Measurements from ENCODE around the gene ASB8. TPM values are rescaled to one million over a fixed set of nuclear protein-coding genes. Genes with fewer than 3 reads are reported as not detected.
A peak's percentile ranks its signal among the peaks of the same experiment; 100 is the strongest.

The ASB8 gene, protein sequence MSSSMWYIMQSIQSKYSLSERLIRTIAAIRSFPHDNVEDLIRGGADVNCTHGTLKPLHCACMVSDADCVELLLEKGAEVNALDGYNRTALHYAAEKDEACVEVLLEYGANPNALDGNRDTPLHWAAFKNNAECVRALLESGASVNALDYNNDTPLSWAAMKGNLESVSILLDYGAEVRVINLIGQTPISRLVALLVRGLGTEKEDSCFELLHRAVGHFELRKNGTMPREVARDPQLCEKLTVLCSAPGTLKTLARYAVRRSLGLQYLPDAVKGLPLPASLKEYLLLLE
- total RNA-seq, result 13.1 and 23.8 TPM in 2 replicates
- polyA plus RNA-seq, result 32.8 and 35.0 TPM in 2 replicates
- 28.4 and 38.2 TPM in 2 replicates for polyA plus RNA-seq (2012)
- 25.0 and 25.3 TPM in 2 replicates for polyA minus RNA-seq (ENCODE audit: low replicate concordance)

DNA sequence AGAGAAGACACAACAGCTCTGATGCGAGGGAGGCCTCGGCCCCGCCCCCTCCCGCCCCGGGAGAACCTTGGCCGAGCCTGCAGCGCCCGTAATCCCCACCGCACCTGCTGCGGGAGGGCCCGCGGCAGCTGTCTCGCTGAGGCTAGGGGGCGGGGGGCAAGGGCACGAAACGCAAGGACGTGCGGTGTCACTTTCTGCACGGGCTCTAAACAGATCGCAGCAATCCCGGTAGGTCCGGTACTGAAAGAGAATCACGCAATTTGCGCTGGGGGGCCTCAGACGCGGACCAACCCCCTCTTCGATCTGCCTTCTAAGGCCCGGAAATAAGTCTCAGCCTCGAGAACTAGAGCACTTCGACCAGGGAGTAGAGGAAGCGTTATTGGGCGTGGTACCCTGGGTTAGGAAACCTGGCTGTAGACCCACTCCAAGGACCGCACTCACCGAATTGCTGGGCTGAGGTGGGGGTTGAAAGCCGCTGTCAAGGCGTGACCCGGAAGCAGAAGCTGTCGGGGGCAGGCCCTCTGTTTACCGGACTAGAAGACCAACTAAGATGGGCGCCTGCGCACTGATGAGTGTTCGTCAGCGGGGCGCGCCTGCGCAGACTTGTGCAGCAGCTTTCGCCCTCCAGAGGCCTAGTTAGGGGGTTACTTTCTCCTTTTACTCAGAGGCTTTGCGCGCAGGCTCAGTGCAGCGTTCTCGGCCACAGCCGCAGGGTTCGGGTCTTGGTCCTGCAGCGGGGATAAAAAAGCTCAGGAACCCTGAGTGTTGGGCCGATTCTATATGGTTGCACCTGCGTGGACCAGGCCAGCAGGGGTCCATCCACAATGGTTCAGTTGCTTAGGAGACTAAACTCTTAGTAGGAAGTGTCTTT is at the start of gene ASB8:
TSS of gene ASB8 (minus strand) at position 498 of the 871 bp plus-strand sequence. CDS start 4,019 bp downstream, outside the sequence.
- DNase-seq (ENCODE audit: low read depth in 2 of 2), result peak; percentile 95 to 98
- Histone ChIP-seq H3K4me1 (ENCODE audit: control insufficient read depth, extremely low read depth, insufficient read depth, low read length) (peaks cover 2% of the 10 kb centered on the region), H4K20me1 (ENCODE audit: control insufficient read depth, extremely low read depth, insufficient read depth, low read length) (no peaks in the 10 kb centered on the region), H3K79me2 (ENCODE audit: control insufficient read depth, insufficient read depth, low read length) (peaks cover 11% of the 10 kb centered on the region), H3K9me3 (ENCODE audit: control insufficient read depth, insufficient read depth, low read depth, low read length) (no peaks in the 10 kb centered on the region), H3K4me3 (replicated peaks in 1 of 4; ENCODE audit: control extremely low read depth in 1 of 4, insufficient read depth in 1 of 4, low read depth in 3 of 4, low read length in 4 of 4) (peak within 1 kb of the TSS; percentile 58 to 100 (median 84)), H3K27me3 (ENCODE audit: control insufficient read depth, insufficient read depth, low read length) (no peaks in the 10 kb centered on the region), H3K36me3 (ENCODE audit: control insufficient read depth, insufficient read depth, low read length) (no peaks in the 10 kb centered on the region), H2AFZ (ENCODE audit: low read length) (peak within 1 kb of the TSS; percentile 88), H3K4me2 (ENCODE audit: extremely low read depth, insufficient read depth, low read length) (peak within 1 kb of the TSS; percentile 98), H3K27ac (ENCODE audit: insufficient read depth, low read length) (peak within 1 kb of the TSS; percentile 32), H3K9ac (ENCODE audit: insufficient read depth, low read length) (peak within 1 kb of the TSS; percentile 52)
- TF ChIP-seq EZH2 (IDR thresholded peaks at IDR 0.05; ENCODE audit: low read length, missing control alignments), result no peak
- TF ChIP-seq, protein P1, sequence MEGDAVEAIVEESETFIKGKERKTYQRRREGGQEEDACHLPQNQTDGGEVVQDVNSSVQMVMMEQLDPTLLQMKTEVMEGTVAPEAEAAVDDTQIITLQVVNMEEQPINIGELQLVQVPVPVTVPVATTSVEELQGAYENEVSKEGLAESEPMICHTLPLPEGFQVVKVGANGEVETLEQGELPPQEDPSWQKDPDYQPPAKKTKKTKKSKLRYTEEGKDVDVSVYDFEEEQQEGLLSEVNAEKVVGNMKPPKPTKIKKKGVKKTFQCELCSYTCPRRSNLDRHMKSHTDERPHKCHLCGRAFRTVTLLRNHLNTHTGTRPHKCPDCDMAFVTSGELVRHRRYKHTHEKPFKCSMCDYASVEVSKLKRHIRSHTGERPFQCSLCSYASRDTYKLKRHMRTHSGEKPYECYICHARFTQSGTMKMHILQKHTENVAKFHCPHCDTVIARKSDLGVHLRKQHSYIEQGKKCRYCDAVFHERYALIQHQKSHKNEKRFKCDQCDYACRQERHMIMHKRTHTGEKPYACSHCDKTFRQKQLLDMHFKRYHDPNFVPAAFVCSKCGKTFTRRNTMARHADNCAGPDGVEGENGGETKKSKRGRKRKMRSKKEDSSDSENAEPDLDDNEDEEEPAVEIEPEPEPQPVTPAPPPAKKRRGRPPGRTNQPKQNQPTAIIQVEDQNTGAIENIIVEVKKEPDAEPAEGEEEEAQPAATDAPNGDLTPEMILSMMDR (conservative IDR thresholded peaks at IDR 0.05 in 1 of 2, IDR thresholded peaks at IDR 0.05 in 1 of 2; ENCODE audit: low read depth in 1 of 2, low read length in 2 of 2), result peak in 1 of 2 donors; percentile 44

DNA sequence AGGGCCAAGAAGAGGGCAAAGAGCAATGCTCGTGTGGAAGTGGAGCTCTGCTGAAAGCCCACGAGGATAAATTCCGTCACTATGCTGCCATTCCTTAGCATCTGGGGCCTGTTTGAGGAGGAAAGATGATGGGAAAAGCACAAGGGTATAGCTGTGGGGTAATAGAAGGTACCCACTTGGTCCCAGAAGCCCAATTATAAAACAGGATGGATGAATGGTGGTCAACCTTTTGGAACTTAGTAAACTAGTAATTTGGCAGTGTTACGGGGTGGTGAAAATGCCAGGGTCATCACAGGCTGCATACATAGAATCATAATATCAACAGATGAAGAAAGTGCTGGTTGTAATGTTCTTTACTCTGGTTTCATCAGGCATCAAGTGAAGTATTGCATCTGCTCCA is 45.9 kb upstream of the ASB8 start, which contains the start of gene OR10AD1:
TSS of gene OR10AD1 (minus strand) at position 101 of the 400 bp plus-strand sequence. CDS start at position 101, 0 bp downstream.
- no peak within 1 kb of the TSS for H3K27ac ChIP-seq (ENCODE audit: insufficient read depth, low read length)
- no peaks in the 10 kb centered on the region for H4K20me1 ChIP-seq (ENCODE audit: control insufficient read depth, extremely low read depth, insufficient read depth, low read length)
- TF ChIP-seq, protein P1 (conservative IDR thresholded peaks at IDR 0.05 in 1 of 2, IDR thresholded peaks at IDR 0.05 in 1 of 2; ENCODE audit: low read depth in 1 of 2, low read length in 2 of 2), result no peak
- TF ChIP-seq EZH2 (IDR thresholded peaks at IDR 0.05; ENCODE audit: low read length, missing control alignments), result no peak
- no peak within 1 kb of the TSS for H3K4me3 ChIP-seq (replicated peaks in 1 of 4; ENCODE audit: control extremely low read depth in 1 of 4, insufficient read depth in 1 of 4, low read depth in 3 of 4, low read length in 4 of 4)
- H3K36me3 ChIP-seq (ENCODE audit: control insufficient read depth, insufficient read depth, low read length), result no peaks in the 10 kb centered on the region
- H3K4me2 ChIP-seq (ENCODE audit: extremely low read depth, insufficient read depth, low read length), result no peak within 1 kb of the TSS
- H3K9ac ChIP-seq (ENCODE audit: insufficient read depth, low read length), result no peak within 1 kb of the TSS
- no peaks in the 10 kb centered on the region for H3K9me3 ChIP-seq (ENCODE audit: control insufficient read depth, insufficient read depth, low read depth, low read length)
- DNase-seq (ENCODE audit: low read depth in 2 of 2), result no peak
- H3K4me1 ChIP-seq (ENCODE audit: control insufficient read depth, extremely low read depth, insufficient read depth, low read length), result peaks cover 2% of the 10 kb centered on the region
- no peaks in the 10 kb centered on the region for H3K79me2 ChIP-seq (ENCODE audit: control insufficient read depth, insufficient read depth, low read length)
- H2AFZ ChIP-seq (ENCODE audit: low read length), result no peak within 1 kb of the TSS
- no peaks in the 10 kb centered on the region for H3K27me3 ChIP-seq (ENCODE audit: control insufficient read depth, insufficient read depth, low read length)

DNA sequence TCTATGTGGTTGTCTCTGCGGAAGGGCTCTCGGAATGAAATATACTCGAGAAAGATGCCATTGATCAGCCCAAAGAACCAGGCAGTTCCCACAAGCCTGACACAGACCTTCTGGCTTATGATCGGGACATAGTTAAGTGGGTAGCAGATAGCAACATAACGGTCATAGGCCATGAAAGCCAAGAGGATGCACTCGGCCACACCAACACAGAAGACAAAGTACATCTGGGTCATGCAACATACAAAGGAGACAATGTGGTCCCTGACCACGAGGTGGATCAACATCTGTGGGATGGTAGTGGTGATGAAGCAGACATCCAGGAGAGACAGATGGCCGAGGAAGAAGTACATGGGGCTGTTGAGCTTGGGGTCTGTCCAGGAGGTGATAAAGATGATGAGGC is 45.5 kb upstream of the ASB8 start:
- H3K9ac ChIP-seq (ENCODE audit: insufficient read depth, low read length), result no peak overlapping the region
- H3K27ac ChIP-seq (ENCODE audit: insufficient read depth, low read length), result no peak overlapping the region
- peaks cover 2% of the 10 kb centered on the region for H3K4me1 ChIP-seq (ENCODE audit: control insufficient read depth, extremely low read depth, insufficient read depth, low read length)
- H3K79me2 ChIP-seq (ENCODE audit: control insufficient read depth, insufficient read depth, low read length), result no peaks in the 10 kb centered on the region
- no peaks in the 10 kb centered on the region for H3K9me3 ChIP-seq (ENCODE audit: control insufficient read depth, insufficient read depth, low read depth, low read length)
- no peak for DNase-seq (ENCODE audit: low read depth in 2 of 2)
- no peaks in the 10 kb centered on the region for H3K36me3 ChIP-seq (ENCODE audit: control insufficient read depth, insufficient read depth, low read length)
- no peak overlapping the region for H3K4me2 ChIP-seq (ENCODE audit: extremely low read depth, insufficient read depth, low read length)
- H4K20me1 ChIP-seq (ENCODE audit: control insufficient read depth, extremely low read depth, insufficient read depth, low read length), result no peaks in the 10 kb centered on the region
- TF ChIP-seq, protein P1 (conservative IDR thresholded peaks at IDR 0.05 in 1 of 2, IDR thresholded peaks at IDR 0.05 in 1 of 2; ENCODE audit: low read depth in 1 of 2, low read length in 2 of 2), result no peak
- no peak for TF ChIP-seq EZH2 (IDR thresholded peaks at IDR 0.05; ENCODE audit: low read length, missing control alignments)
- H3K27me3 ChIP-seq (ENCODE audit: control insufficient read depth, insufficient read depth, low read length), result no peaks in the 10 kb centered on the region
- H2AFZ ChIP-seq (ENCODE audit: low read length), result no peak overlapping the region
- no peak overlapping the region for H3K4me3 ChIP-seq (replicated peaks in 1 of 4; ENCODE audit: control extremely low read depth in 1 of 4, insufficient read depth in 1 of 4, low read depth in 3 of 4, low read length in 4 of 4)

Data from fibroblast of lung (primary cell).